AG04449 (cell line): ENCODE measurements around the gene CHPF.

ENCODE experiments used
- CTCF ChIA-PET: fragments of 350-600 bp; formaldehyde crosslinking; extraction: SDS; loops from one replicate; lab custom pipeline; 2021; ENCODE audit warnings: antibody characterized with exemption; lab: Yijun Ruan, JAX
- POLR2A ChIA-PET: fragments of 400-600, 350-600 bp; formaldehyde crosslinking; extraction: SDS; loops from one replicate; lab custom pipeline; 2020; ENCODE audit warnings: antibody characterized with exemption, inconsistent platforms; lab: Yijun Ruan, JAX
- DNase-seq: peaks from one replicate; pipeline ENCODE4 v3.0.0-alpha.2; 2010; ENCODE audit warnings: low read depth, low spot score
- H3K4me3 ChIP-seq: 2 replicates; pipeline ENCODE4 v1.5.1; 2011; ENCODE audit warnings: low read depth, mild to moderate bottlenecking, control low read depth, low read length
- TF ChIP-seq, protein P1 (sequence below): IDR thresholded peaks from one replicate; pipeline ENCODE4 v1.5.1; 2011; ENCODE audit warnings: mild to moderate bottlenecking, moderate library complexity, low read length, control low read depth, inconsistent platforms; ENCODE audit not compliant: insufficient read depth; ENCODE audit errors: missing control alignments

CHPF gene

DNA sequence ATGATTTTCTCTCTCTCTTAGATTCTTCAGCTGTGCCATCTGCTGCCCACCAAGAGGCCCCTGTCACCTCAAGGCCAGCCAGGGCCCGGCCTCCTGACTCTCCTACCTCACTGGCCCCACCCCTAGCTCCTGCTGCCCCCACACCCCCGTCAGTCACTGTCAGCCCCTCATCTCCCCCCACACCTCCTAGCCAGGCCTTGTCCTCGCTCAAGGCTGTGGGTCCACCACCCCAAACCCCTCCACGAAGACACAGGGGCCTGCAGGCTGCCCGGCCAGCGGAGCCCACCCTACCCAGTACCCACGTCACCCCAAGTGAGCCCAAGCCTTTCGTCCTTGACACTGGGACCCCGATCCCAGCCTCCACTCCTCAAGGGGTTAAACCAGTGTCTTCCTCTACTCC lies 54.3 kb downstream of the CHPF start:
- TF ChIP-seq, protein P1, sequence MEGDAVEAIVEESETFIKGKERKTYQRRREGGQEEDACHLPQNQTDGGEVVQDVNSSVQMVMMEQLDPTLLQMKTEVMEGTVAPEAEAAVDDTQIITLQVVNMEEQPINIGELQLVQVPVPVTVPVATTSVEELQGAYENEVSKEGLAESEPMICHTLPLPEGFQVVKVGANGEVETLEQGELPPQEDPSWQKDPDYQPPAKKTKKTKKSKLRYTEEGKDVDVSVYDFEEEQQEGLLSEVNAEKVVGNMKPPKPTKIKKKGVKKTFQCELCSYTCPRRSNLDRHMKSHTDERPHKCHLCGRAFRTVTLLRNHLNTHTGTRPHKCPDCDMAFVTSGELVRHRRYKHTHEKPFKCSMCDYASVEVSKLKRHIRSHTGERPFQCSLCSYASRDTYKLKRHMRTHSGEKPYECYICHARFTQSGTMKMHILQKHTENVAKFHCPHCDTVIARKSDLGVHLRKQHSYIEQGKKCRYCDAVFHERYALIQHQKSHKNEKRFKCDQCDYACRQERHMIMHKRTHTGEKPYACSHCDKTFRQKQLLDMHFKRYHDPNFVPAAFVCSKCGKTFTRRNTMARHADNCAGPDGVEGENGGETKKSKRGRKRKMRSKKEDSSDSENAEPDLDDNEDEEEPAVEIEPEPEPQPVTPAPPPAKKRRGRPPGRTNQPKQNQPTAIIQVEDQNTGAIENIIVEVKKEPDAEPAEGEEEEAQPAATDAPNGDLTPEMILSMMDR, result no peak
- DNase-seq, result no peak
- no peak overlapping the region for H3K4me3 ChIP-seq
- POLR2A ChIA-PET, result no interaction called here
- CTCF ChIA-PET, result interaction anchor here (1.0 to 39.0 kb wide), 5 partner anchors 12 to 86 kb away, joined by 3 to 1084 read pairs (median 5); no protein-coding TSS in a partner anchor
